NCI-H345 treated with DMSO at 0.1 percent for 48 hours (cell line): Measurements from ENCODE around the gene SLAIN2.
"Not testable (repeated sequence)": the region's sequence is repeated elsewhere in the genome, so short reads cannot be mapped to it uniquely, and the experiment has no call there.

Experiments used
- DNase-seq: peaks from one replicate; lab custom pipeline; 2025; ENCODE audit not compliant: unreplicated experiment; lab: John Stamatoyannopoulos, UW

The SLAIN2 gene

DNA sequence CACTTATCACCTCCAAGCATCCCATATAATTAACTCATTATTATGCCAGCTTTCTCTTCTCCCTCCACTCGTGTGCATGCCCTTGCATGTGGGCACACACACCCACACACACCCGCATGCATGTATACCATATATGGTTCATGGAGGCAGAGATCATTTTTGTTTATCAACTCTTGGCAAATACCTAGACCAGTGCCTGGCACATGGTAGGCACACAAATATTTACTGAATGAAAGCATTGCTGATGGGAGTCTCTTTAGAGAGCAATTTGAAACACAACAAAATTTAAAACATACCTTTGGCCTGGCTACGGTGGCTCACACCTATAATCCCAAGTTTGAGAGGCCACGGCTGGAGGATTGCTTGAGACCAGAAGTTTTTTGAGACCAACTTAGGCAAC is 90.7 kb downstream of the SLAIN2 start:
- DNase-seq, result no peak

DNA sequence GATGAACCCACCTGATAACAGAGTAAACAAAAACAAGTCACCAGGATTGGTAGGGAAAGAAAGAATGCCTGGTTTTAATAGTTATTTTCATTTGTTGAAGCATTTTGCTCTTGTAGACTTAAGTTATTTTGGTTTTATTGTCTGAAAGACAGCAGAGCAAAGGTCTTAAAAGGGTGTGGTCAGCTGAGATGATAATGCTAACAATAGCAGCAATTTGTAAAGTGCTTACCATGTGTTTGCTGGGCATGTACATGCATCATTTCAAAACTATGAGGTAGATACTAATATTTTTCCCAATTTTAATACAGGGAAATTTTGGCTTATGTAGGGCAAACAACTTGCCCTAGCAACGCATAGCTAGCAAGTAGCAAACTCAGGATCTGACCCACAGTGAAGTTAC is 95.0 kb downstream of the SLAIN2 start:
- DNase-seq, result no peak

DNA sequence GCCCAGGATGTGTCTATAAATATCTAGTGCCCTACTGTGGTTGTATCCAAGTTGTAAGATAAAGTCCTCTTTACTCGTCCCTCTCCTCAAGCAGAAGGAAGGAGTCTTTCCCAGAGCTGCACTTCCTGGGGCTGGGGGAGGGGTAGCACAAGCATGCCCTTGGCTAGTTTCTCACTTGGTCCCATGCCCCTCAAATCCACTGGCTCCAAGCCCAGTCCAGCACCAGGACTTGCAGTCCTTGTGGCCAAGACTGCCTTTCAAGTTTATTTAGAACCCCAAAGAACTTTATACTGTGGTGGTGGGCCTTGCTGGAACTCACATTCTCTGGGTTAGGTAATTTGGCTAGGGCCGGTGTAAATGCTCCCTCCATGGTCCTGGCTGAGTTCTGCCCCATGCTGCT is 98.7 kb downstream of the SLAIN2 start:
- DNase-seq, result no peak

DNA sequence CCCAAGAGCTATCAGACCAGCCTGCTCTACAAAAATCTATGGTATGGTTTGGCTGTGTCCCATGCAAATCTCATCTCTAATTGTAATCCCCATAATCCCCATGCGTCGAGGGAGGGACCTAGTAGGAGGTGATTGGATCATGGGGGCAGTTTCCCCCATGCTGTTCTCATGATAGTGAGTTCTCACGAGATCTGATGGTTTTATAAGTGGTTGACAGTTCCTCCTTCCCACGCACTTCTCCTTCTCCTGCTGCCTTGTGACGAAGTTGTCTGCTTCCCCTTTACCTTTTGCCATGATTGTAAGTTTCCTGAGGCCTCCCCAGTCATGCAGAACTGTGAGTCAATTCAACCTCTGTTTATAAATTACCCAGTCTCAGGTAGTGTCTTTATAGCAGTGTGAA is 99.6 kb downstream of the SLAIN2 start:
- not testable (repeated sequence) for DNase-seq

DNA sequence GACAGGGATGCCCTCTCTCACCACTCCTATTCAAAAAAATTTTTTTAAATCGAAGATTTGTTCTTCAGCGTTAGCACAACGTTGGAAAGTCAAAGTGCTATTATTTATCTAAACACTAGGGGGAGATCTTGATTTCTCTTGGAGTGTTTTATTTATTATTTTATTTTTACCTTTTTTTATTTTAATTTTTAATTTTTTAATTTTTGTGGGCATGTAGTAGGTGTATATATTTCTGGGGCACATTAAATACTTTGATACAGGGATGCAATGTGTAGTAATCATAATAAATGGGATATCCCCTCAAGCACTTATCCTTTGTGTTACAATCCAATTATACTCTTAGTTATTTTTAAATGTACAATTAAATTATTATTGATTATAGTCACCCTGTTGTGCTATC is 104.4 kb downstream of the SLAIN2 start:
- no peak for DNase-seq

DNA sequence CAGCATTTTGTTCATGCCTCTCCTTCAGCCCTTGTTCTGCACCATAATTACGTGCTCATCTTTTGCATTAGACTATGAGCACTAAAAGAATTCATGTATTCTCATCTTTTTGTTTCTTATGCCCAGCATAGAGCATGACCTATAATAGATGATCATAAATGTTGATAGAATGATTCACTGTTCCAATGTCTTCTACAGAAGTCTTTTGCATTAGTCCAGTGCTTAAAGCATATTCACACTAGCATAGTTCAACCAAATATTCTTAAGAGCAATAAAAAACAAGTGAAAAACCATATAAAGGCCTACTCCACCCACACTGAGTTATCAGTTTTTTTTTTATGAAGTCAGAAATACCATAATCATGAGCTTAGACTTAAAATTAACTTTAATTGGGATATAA is 105.3 kb downstream of the SLAIN2 start:
- DNase-seq, result no peak

DNA sequence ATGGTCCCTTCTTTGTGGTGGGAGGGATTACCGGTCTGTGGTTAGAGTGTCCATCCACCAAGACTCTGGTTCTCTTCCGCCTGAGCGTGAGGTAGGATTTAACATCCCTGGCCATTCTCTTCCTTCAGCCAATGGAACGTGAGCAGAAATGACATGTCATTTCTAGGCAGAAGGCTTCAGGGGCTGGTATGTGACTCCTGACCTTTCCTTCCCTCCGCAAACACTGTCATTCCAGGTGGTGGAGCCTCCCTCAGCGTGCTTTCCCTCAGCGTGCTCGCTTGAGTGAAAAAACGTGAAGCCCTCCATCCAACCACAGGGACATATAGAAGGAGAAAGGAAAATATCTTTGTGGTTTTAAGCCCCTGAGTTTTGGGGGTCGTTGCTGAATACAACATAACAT is 107.8 kb downstream of the SLAIN2 start:
- no peak for DNase-seq

DNA sequence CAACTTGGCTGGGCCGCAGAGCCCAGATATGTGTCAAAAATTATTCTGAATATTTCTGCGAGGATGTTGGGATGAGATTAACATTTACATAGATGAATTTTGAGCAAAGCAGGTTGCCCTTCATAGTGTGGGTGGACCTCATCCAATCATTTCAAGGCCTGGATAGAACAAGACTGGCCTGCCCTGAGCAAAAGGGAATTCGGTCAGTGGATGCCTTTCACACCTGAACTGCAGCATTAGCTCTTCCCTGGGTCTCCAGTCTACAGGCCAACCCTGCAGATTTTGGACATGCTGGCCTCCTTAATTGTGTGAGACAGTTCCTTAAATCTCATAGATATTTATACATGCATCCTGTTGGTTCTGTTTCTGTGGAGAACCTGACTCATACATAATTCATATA is 109.4 kb downstream of the SLAIN2 start:
- DNase-seq, result no peak

DNA sequence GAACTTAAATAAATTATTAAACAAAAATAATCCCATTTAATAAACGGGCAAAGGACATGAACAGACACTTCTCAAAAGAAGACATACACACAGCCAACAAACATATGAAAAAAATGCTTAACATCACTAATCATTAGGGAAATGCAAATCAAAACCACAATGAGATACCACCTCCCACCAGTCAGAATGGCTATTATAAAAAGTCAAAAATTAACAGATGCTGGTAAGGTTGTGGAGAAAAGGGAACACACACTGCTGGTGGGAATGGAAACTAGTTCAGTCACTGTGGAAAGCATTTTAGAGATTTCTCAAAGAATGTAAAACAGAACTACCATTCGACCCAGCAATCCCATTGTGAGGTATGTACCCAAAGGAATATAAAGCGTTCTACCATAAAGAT is 110.3 kb downstream of the SLAIN2 start:
- not testable (repeated sequence) for DNase-seq

DNA sequence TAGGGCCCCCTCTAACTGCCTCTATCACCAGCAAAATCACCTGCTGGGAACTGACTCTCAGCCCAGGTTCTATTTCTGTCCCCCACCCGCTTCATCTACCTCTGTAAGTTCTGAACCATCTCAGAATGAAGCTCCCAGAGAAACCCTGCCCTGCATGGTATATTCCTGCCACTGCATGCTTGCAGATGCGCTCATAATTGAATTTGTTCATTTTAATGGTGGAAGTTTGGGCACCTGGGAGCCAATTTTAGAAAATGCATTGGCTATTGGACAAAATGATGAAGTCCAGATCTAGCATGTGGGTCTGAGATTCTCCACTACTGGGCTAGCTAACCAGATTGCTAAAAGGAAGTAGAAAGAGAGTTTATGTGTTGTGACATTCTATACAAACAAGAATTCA is 113.3 kb downstream of the SLAIN2 start:
- DNase-seq, result no peak

DNA sequence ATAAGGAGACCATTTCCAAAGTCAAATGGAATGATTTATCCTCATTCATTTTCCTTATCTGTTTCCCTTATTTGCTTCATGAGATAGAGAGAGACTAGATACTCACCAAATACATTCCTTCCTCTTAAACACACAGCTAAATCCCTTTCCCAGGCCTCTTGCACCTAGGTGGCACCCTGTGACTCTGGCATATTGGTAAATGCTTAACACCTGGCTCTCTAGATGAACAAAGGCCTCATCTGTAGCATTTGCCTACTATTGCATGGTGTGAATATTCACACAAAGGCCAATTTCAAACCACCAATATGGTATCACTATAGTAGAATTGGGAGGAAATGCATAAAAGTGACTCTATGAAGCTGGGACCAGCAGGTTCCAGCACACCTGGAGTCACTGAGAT is 119.7 kb downstream of the SLAIN2 start:
- no peak for DNase-seq

DNA sequence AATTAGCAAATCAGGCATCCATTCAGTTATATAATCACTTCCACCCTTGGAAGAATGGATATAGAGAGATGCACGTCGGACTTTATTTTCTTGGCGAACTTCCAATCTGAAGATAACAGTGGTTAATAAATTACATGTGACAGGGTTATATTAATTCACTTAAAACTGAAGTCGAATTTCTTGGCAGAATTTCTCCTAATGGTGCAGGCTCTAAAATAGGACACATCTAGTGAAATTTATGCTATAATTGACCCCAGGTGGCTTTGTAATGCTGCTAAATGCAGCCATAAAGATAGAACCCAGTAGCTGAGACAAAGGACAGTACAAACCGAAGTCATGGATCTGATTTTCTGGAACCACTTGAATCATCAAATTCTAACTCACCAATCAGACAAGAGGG is 121.0 kb downstream of the SLAIN2 start:
- no peak for DNase-seq

DNA sequence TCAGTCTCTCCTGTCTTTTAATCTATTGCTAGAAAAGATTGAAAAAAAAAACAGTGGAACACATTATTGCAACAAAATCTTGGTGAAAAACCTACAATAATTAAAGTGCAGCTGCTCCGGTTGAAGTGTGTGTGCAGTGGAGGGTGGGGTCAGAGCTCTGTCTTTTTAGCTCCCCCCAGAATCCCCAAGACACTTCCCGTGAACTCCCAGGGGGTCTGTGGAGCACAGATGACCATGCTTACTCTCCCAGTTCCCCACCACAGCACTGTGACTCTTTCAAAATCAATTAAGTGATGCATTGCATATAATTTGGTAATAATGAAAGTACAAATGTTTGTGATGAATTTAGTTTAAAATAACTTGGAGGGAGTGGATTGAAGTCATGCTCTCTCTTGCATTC is 126.1 kb downstream of the SLAIN2 start:
- no peak for DNase-seq

DNA sequence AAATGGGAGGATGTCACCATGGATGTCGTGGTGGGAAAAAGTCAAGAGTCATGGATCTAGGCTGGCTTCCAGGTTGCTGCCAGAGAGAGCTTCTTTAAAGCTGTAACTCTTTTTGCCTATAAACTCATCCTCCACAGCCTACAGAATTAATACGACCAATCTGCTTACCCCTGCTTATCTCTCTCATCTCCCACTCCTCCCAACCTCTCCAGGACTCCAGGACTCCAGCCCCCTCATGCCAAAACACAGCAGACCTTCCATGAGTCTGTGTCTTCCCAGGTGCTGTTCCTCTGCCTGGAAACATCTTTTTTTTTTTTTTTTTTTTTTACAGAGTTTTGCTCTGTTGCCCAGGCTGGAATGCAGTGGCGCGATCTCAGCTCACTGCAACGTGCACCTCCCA is 126.6 kb downstream of the SLAIN2 start:
- no peak for DNase-seq

DNA sequence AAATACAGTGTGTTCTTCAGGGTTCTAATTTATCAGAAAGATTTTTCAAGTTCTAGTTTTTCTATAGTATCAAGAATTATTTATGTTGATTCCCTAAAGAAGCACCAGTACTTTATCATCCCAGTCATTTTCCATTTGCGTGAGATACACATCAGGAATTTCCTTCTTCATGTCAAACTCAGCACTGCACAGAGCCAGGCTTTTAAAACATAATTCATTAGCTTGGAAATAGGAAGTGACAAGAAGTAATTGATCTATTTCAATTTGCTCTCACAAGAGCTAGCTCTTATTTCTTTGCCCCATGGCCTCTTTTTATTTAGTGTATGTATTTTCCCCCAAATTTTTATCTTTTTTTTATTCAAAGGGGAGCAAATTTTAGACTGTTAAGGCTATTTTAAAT is 128.8 kb downstream of the SLAIN2 start:
- DNase-seq, result no peak

DNA sequence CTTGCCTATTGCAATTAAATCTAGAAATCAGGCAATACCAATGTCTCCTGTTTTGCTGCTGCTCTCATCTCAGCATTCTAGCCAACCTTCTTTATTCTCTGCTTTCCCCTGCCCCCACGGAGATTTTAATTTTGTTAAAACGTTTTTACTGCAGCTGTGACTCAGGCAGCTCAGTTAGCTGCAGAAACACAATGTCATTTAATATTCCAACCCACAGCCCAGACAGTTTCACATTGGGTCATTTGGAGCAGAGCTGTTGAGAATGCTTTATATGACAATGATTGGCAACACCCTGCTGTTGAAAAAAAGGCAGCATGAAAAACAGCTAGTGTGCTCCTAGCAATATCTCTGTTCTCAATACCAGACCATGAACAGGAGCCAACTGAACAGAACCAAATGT is 129.2 kb downstream of the SLAIN2 start:
- no peak for DNase-seq

DNA sequence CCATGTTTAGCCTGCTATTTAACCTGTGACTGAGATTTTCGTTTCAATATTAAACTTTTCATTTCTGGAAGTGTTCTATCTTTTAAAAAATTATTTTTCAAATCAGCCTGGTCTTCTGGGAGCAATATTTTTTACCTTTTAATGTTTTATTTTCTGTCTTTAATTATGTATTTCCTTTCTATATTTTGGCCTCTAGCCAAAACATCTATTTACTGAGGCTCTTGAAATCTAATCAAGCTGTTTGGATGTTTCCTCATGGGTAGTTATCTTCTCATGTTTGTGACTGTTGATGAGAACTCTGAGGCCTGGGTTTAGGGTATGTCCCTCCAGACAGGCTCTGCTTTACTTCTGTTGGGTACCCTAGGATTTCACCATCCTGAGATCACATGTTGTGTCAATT is 131.5 kb downstream of the SLAIN2 start:
- no peak for DNase-seq

DNA sequence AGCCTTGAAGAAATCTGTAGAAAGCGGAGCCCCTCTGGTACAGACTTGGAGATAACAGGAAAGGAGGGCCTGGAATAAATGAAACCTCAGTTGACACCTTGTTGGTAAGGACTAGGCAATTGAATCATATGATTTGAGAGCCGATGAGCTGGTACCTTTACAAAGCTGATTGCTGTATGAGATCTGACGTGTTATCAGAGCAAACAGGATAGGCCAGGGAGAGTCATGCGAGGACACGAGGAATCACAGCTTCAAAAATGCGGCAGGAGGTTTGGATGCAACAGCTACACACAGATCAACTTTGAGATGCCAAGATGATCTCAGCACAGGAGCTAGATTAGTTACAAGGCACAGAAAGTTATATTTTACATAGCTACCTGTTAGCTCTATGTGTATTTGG is 134.4 kb downstream of the SLAIN2 start:
- no peak for DNase-seq
